ENCODE data around the gene TMEM132C.

The TMEM132C gene

GRCh38 chr12:128402486-128403243, 135.7 kb downstream of the TMEM132C start:
- FAIRE-seq (no peak), DNase-seq (ENCODE audit: insufficient read length, low spot score) (no peak)

- FAIRE-seq = no peak
- no peak for DNase-seq (ENCODE audit: insufficient read length, low spot score)
Measured at GRCh38 chr12:128408669-128409068, 141.7 kb downstream of the TMEM132C start.

DNA sequence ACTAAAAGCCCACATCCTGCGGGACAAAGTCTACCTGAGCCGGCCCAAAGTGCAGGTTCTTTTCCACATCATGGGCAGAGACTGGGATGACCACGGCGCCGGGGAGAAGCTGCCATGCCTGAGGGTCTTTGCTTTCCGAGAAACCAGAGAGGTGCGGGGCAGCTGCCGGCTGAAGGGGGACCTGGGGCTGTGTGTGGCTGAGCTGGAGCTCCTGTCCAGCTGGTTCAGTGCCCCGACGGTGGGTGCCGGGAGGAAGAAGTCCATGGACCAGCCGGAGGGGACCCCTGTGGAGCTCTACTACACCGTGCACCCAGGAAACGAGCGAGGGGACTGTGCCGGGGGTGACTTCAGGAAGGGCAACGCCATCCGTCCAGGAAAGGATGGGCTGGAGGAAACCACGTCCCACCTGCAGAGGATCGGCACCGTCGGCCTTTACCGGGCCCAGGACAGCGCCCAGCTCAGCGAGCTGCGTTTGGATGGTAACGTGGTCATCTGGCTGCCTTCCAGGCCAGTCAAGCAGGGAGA, 148.1 kb downstream of the TMEM132C start:
- DNase-seq (ENCODE audit: insufficient read length, low spot score) = no peak
- FAIRE-seq = no peak

GRCh38 chr12:128418944-128419343, 152.0 kb downstream of the TMEM132C start:
- FAIRE-seq = no peak
- no peak for DNase-seq (ENCODE audit: insufficient read length, low spot score)

DNA sequence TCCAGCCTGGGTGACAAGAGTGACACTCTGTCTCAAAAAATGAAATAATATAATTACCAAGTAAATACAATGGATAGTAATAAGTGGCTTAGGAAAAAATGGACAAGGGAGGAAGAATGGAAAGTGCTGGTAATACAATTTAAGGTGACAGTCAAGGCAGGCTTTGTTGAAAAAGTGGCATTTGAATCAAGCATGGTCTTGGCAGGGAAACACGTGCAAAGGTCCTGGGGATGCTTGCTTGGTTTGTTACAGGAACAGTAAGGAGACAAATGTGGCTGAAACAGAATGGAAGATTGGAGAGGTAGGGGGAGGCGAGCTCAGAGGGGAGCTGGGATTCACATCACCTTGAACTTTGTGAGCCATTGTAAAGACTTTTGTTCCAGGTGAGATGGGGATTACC, 153.2 kb downstream of the TMEM132C start:
- no peak for DNase-seq (ENCODE audit: insufficient read length, low spot score)
- no peak for FAIRE-seq

DNA sequence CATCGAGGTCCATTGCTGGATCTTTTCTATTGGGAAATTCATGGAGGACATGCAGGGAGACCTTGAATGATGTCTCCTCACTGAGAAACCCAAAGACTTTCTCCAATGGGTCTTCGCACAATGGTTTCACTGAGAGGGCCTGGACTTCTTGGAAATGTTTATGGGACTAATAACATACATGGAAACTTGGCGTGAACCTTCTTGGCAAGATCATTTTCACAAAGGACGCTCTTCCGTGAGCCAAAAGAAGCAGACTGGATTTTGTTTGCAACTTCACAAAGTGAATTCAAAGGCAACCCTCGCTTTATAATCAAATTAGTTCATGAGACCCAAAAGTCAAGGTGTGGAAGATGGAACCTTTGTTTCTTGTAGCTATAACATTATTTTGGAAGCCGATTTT, 154.4 kb downstream of the TMEM132C start:
- DNase-seq (ENCODE audit: insufficient read length, low spot score) (no peak), FAIRE-seq (no peak)

- FAIRE-seq (no peak), DNase-seq (ENCODE audit: insufficient read length, low spot score) (no peak)
Measured at GRCh38 chr12:128423205-128423604, 156.2 kb downstream of the TMEM132C start.

DNA sequence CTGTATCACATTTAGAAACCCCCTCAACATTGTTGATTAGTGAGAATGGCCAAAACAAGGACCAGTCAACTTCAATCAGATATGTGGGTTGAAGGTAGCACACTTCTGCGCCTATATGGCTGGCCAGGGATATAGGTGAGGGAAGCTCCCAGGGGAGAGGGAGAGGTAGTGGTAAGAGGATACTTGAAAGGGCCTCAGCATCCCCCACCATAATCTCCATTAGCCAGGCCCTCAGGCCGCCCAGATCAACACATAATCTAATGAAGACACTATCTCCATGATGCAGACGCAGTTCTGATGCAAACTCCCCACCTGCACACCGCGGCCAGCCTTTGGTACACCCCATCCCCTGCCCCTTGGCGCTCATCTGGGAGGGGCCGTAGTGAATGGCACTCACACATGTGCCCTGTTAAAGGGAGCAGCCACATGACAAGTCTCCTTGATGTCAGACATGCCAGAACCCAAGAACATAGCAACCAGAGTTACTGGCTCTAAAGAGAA, 158.0 kb downstream of the TMEM132C start:
- no peak for FAIRE-seq
- DNase-seq (ENCODE audit: insufficient read length, low spot score) = no peak

DNA sequence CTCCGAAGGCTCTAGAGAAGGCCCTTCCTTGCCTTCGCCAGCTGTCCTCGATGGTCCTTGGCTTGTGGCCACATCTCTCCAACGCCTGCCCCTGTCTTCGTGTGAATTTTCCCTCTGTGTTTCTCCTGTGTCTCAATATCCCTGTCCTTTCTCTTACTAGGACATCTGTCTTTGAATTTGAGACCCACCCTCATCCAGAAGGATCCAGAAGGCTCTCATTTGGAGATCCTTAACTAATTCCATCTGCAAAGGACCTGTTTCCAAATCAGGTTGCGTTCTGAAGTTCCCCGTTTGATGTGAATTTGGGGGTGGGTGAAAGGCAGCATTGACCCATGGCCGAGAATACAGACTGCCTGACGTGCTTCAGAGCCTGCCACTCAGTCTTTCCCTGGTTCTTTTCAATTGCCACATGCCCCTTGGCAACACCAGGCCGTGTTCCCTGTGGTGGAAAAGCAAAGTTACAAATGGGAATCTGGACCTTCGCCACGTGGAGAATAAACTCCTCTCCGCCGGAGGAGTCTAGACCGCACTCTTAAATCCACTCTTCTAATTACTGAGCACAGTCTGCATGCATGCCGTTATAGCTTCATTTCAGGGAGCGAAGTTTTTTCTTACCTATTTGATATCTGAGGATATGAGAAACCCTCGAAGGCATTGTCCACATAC, 158.8 kb downstream of the TMEM132C start:
- no peak for FAIRE-seq

DNA sequence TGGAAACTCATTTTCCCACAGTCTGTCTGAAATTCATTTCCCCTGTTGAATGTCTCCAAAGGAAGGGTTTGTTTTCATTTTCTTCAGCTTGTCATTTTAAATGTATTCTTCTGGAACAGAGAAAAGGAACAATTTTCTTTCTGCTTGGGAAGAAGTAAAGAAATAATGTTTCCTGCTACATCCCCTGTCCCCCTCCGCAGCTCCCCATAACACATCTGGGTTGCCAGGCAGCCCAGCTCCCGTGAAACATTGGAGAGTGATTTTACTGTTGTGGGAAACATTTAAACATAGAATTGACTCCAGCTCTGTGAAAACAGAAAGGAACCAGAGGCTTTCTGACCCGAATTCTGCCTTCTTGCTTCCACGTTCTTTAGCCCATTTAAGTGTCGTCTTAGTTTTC, 159.5 kb downstream of the TMEM132C start:
- DNase-seq (ENCODE audit: insufficient read length, low spot score) (no peak), FAIRE-seq (no peak)

More for the DNA sequence above, 158.8 kb downstream of the TMEM132C start:
- DNase-seq (ENCODE audit: insufficient read length, low spot score) = no peak

GRCh38 chr12:128439796-128440195, 172.8 kb downstream of the TMEM132C start:
- FAIRE-seq (no peak), DNase-seq (ENCODE audit: insufficient read length, low spot score) (no peak)

DNA sequence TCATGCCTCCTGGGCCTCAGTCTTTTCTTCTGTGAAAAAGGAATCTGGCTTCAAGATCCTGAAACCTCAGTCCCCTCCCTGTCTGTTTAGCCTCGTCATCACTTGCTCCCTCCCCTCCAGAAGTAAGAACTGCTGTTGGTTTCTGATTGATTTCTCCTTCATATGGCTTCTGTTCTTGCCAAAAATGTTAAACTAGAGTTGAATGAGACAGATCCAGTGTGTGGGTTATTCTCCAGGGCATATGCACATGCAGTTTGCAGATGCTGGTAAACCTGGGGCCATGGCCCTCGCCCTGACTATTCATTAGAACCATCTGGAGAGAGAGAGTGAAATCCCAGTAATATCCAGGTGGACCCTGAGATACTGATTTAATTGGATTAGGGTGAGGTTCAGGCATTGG, 175.1 kb downstream of the TMEM132C start:
- FAIRE-seq (no peak), DNase-seq (ENCODE audit: insufficient read length, low spot score) (no peak)

GRCh38 chr12:128444598-128444997, 177.6 kb downstream of the TMEM132C start:
- FAIRE-seq (no peak), DNase-seq (ENCODE audit: insufficient read length, low spot score) (no peak)

DNA sequence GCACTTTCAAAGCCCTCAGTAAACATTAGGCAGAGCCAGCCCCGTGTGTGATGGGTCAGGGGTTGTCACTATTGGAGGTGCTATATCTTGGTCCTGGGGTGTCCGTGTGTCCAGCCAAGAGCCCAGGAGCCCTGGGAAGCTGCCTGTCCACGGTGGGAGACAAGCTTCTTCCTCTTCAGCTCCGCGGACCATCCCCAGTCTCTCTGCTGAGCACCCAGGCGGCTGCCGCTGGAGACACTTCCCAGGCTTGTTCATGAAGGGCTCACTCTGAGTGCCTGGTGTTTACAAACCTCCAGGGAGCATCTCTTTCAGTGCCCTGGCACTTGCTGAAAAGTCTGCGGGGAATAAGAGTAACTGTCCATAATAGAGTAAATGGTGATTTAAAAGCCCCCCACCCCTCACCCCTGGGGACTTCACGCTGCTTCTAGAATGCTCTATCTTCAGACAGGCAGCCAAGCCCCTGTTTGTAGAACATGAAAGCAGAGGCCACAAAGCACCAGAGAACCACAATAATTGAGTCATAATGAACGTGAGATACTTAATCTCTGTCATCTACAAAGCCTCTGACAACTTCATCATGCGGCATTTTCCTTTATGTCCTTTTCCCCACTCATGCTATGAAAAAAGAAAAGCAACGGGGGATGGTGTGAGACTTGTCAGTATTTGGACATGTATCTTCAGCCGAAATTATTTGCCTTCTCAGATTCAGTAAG, 178.6 kb downstream of the TMEM132C start:
- DNase-seq (ENCODE audit: insufficient read length, low spot score) (no peak), FAIRE-seq (no peak)

DNA sequence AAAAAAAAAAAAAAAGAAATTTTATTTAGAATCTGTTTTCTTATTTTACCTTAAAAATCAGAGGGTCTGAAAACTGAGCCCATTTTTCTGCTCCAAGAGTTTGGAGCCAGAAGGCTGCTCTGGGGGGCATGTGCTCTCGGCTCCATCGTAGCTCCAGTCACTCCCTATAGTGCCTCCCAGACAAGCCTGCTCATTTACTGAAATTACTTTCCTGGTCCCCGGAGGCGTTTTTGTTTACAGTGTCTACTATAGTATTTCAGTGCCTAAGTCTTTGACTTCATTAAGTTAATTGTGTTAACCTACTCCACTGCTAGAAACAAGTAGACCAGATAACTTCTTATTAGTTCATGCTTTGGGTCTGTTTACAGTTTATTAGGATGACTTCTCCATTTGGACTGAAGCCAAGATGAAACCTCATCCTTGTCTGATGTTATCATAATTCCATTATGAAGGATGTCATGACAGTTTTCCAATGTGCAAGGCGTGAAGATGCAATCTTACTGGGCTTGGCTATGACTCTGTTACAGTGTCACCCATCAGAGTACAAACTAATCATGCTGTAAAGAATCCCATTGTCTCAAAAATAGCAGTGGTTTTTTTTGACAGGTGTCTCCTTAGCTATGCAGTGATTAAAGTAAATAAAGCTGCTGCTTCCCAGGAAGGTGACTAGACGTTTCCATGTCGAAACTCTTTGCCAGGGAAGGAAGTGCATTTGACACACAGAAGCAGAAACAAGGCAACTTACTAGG, 182.3 kb downstream of the TMEM132C start:
- DNase-seq (ENCODE audit: insufficient read length, low spot score) (no peak), FAIRE-seq (no peak)

DNA sequence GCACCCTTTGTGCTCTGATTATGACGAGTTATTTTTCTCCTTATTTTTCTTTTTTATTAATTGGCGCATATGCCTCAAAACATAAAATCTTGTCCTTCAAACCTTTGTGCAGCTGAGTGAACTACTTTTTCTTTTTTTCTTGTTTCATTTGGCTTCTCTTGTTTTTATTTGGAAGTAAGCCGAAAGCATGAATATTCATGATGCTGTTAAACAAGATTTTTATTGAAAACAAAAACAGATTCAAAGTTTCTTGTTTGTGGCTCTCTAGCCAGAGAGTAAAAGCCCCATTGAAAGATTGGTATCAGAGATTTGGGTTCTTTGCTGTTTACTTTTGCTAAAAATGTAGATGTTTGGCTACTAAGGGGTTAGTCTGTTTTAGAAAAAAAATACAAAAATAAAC, 183.8 kb downstream of the TMEM132C start:
- FAIRE-seq (no peak), DNase-seq (ENCODE audit: insufficient read length, low spot score) (no peak)

DNA sequence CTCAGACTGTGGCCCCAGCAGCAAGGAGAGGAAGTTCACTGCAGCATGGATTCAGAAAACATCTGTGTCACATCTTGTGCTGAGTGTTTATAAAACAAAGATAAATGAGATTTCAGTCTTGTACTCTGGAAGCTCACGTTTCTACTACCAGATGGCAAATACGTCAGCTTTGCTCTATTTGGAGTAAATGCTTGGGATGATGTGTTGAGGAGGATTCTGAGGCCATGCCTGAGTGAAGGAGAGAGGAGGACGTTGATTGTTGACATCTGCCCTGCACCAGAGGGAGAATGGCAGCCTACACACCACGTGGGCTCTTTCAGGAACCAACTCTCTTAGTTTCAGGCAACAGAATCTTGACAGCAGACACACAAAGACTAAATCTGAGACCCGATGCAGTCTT, 188.9 kb downstream of the TMEM132C start:
- FAIRE-seq = no peak
- DNase-seq (ENCODE audit: insufficient read length, low spot score) = no peak

GRCh38 chr12:128456922-128457321, 190.0 kb downstream of the TMEM132C start:
- DNase-seq (ENCODE audit: insufficient read length, low spot score) (no peak), FAIRE-seq (no peak)

- FAIRE-seq (no peak), DNase-seq (ENCODE audit: insufficient read length, low spot score) (no peak)
Measured at GRCh38 chr12:128458301-128458974, 191.5 kb downstream of the TMEM132C start.

GRCh38 chr12:128459067-128459466, 192.1 kb downstream of the TMEM132C start:
- FAIRE-seq (no peak), DNase-seq (ENCODE audit: insufficient read length, low spot score) (no peak)
